HG03045 (cell line): ENCODE measurements around the gene TSPAN15.
"Not testable (repeated sequence)": the region's sequence is repeated elsewhere in the genome, so short reads cannot be mapped to it uniquely, and the experiment has no call there.

Source experiments
- ATAC-seq: cut with Tn5 transposase; IDR thresholded peaks from one replicate; pipeline ENCODE4 v1.9.1; 2021; ENCODE audit warnings: mild to moderate bottlenecking, moderate library complexity; ENCODE audit not compliant: unreplicated experiment

Gene TSPAN15

GRCh38 chr10:69533658-69534057 lies 82.4 kb downstream of the TSPAN15 start:
- ATAC-seq, result no peak

- not testable (repeated sequence) for ATAC-seq
Observed at GRCh38 chr10:69536521-69536920, 85.3 kb downstream of the TSPAN15 start.

DNA sequence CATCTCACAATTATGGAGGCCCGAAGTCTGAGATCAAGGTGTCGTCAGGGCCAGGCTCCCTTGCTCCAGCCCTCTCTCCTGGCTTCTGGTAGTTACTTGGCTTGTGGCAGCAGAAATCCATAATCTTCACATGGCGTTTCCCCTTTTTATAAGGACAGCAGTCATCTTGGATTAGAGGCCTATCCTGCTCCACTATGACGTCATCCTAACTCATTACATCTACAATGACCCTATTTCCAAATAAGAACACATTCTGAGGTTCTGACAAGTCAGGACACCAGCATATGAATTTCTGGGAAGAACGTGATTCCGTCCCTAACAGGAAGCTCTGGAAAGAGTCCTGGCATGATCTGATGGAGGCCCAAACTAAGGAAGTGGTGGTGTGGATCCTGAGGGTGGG lies 86.2 kb downstream of the TSPAN15 start:
- ATAC-seq, result no peak

GRCh38 chr10:69538461-69538860 lies 87.2 kb downstream of the TSPAN15 start:
- ATAC-seq, result no peak

- no peak for ATAC-seq
Observed at GRCh38 chr10:69541463-69541862, 90.2 kb downstream of the TSPAN15 start.

GRCh38 chr10:69549959-69550358 lies 98.7 kb downstream of the TSPAN15 start:
- ATAC-seq, result no peak

- ATAC-seq, result no peak
Observed at GRCh38 chr10:69552268-69552667, 101.0 kb downstream of the TSPAN15 start.

DNA sequence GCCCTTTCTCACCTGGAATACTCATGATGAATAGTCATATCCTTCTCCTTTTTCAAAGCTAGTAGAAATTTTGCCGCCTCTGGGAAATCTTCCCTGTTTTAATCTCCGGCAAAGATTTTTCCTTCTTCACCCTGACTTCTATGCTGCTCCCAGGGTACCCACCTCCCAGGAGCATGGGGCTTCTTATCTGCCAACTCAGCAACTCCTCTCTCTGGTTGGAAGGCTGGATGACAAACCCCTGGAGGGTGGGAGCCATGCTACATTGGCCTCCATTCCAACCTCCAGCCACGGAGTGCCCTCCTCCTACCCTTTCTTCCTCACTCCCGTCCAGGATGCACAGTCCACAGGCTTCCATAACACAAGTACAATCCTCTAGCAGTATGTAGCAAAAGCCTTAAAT lies 102.1 kb downstream of the TSPAN15 start:
- no peak for ATAC-seq

GRCh38 chr10:69554611-69555010 lies 103.3 kb downstream of the TSPAN15 start:
- ATAC-seq, result no peak
